Right lobe of liver (tissue), 6 donors: ENCODE results near the gene ZFAND3. TPM values are rescaled to one million over a fixed set of nuclear protein-coding genes. Genes with fewer than 3 reads are reported as not detected.

ENCODE experiments used
- ATAC-seq, 4 donors: fragments of 200-7000 bp; cut with Tn5 transposase; one replicate each; pipeline ENCODE4 v1.9.1; 2020; ENCODE audit warnings: mild to moderate bottlenecking in 4 of 4, moderate library complexity in 4 of 4
- DNase-seq, 3 donors: peaks; one replicate each; pipeline ENCODE4 v3.0.0-alpha.2; 2020
- H3K27ac ChIP-seq, 3 donors: fragments of 200-600 bp; one replicate each; pipeline ENCODE4 v1.8.0; 2022
- H3K27me3 ChIP-seq, 2 donors: fragments of 200-600 bp; one replicate each; pipeline ENCODE4 v1.8.0; 2022
- H3K36me3 ChIP-seq, 4 donors: fragments of 200-600 bp; sonication (generic) in 1 of 4; one replicate each; pipeline versions ENCODE4 v1.5.1 to v1.8.0; 2017 to 2022; ENCODE audit warnings: control low read depth in 1 of 4
- H3K4me1 ChIP-seq, 4 donors: fragments of 200-600 bp; sonication (generic) in 1 of 4; one replicate each; pipeline versions ENCODE4 v1.5.1 to v1.8.0; 2017 to 2022; ENCODE audit warnings: control low read depth in 1 of 4
- H3K4me3 ChIP-seq, 3 donors: fragments of 200-600 bp; one replicate each; pipeline ENCODE4 v1.8.0; 2022
- H3K9me3 ChIP-seq, 4 donors: fragments of 200-600 bp; sonication (generic) in 1 of 4; one replicate each; pipeline versions ENCODE4 v1.5.1 to v1.8.0; 2017 to 2022; ENCODE audit warnings: control low read depth in 1 of 4
- CTCF ChIP-seq, 4 donors: fragments of 200-600 bp in 3 of 4; fragments of 450-650 bp in 1 of 4; IDR thresholded peaks; one replicate each; pipeline versions ENCODE4 v1.5.1 to v1.8.0; 2016 to 2022; ENCODE audit warnings: antibody characterized with exemption in 4 of 4, mild to moderate bottlenecking in 2 of 4
- POLR2A ChIP-seq: fragments of 450-650 bp; IDR thresholded peaks from one replicate; pipeline ENCODE4 v1.6.1; 2017; ENCODE audit warnings: antibody characterized with exemption, mild to moderate bottlenecking
- WGBS: methylation state at CpG from one replicate; pipeline ENCODE4 v1.1.6; 2018; ENCODE audit warnings: low coverage, low lambda C conversion rate; ENCODE audit not compliant: insufficient coverage; ENCODE audit errors: missing lambda C conversion rate; 5-methylcytosine and 5-hydroxymethylcytosine counted together
- intact Hi-C, 2 donors: fragments of 100-400 bp; cut with DNase I; formaldehyde crosslinking; loops; one replicate each; pipeline versions ENCODE4 v1.11.2 to v1.14.1; 2022
- total RNA-seq, 6 experiments: library from RNA; depleted of rRNA in 2 of 6; stranded (reverse); fragments of >200 nt in 2 of 6; fragmentation: NEBNext Ultra II Directional in 3 of 6; extraction: Animal tissue kit (Norgen Biotek cat#: 25700) in 3 of 6; gene quantifications; one replicate each; pipeline versions ENCODE4 v1.1.0 to v1.2.4, GENCODE V29; 2016 to 2023
- donor health status: DM: no; HTN: yes; CAD: no.
- donor health status: DM: no; HTN: no; CAD: no.
- donor health status: DM: no; HTN: no; CAD: no.
- donor health status: DM: no; HTN: yes; CAD: no.
- donor health status: DM: no; HTN: yes; CAD: no.

The ZFAND3 gene
- total RNA-seq, 6 experiments from 2014 or later, result 43.1 to 66.5 (median 53.2) TPM

GRCh38 chr6:37982317-37982716 is 162.8 kb downstream of the ZFAND3 start:
- no peaks in the 10 kb centered on the region for H3K36me3 ChIP-seq
- DNase-seq, result no peak
- 69% methylated on average over 3 of the region's 3 CpGs for WGBS
- H3K27ac ChIP-seq, result no peak overlapping the region
- H3K4me1 ChIP-seq, result peaks cover 0 to 38% (median 16%) of the 10 kb centered on the region in 4 donors
- H3K27me3 ChIP-seq, result no peaks in the 10 kb centered on the region
- H3K4me3 ChIP-seq, result no peak overlapping the region
- no peak for ATAC-seq
- intact Hi-C loops, result no loop called here
- no peaks in the 10 kb centered on the region for H3K9me3 ChIP-seq
- TF ChIP-seq POLR2A (no peak), CTCF (IDR thresholded peaks at IDR 0.05) (no peak)

GRCh38 chr6:37983720-37984501 is 164.4 kb downstream of the ZFAND3 start:
- DNase-seq (no peak), ATAC-seq (no peak)
- intact Hi-C loops, result no loop called here
- H3K9me3 ChIP-seq, result no peaks in the 10 kb centered on the region
- no peaks in the 10 kb centered on the region for H3K27me3 ChIP-seq
- peaks cover 0 to 51% (median 23%) of the 10 kb centered on the region in 4 donors for H3K4me1 ChIP-seq
- no peaks in the 10 kb centered on the region for H3K36me3 ChIP-seq
- H3K27ac ChIP-seq, result no peak overlapping the region
- no peak overlapping the region for H3K4me3 ChIP-seq
- TF ChIP-seq CTCF (IDR thresholded peaks at IDR 0.05), result no peak
- no peak for TF ChIP-seq POLR2A
- 77% methylated on average over 3 of the region's 3 CpGs for WGBS

GRCh38 chr6:37984578-37984977 is 165.1 kb downstream of the ZFAND3 start:
- no peaks in the 10 kb centered on the region for H3K9me3 ChIP-seq
- intact Hi-C loops, result no loop called here
- no peak for DNase-seq
- no peak overlapping the region for H3K27ac ChIP-seq
- no peak for ATAC-seq
- H3K4me1 ChIP-seq, result peaks cover 0 to 51% (median 22%) of the 10 kb centered on the region in 4 donors
- 100% methylated on average over 2 of the region's 2 CpGs for WGBS
- no peak overlapping the region for H3K4me3 ChIP-seq
- H3K27me3 ChIP-seq, result no peaks in the 10 kb centered on the region
- H3K36me3 ChIP-seq, result no peaks in the 10 kb centered on the region
- TF ChIP-seq CTCF (IDR thresholded peaks at IDR 0.05) (no peak), POLR2A (no peak)

GRCh38 chr6:37985355-37985754 is 165.8 kb downstream of the ZFAND3 start:
- H3K9me3 ChIP-seq, result no peaks in the 10 kb centered on the region
- no peak for TF ChIP-seq CTCF (IDR thresholded peaks at IDR 0.05)
- no peak for TF ChIP-seq POLR2A
- H3K36me3 ChIP-seq, result no peaks in the 10 kb centered on the region
- 80% methylated on average over 1 of the region's 7 CpGs for WGBS
- intact Hi-C loops, result no loop called here
- no peak for DNase-seq
- H3K27ac ChIP-seq, result no peak overlapping the region
- peaks cover 0 to 49% (median 20%) of the 10 kb centered on the region in 4 donors for H3K4me1 ChIP-seq
- no peak overlapping the region for H3K4me3 ChIP-seq
- H3K27me3 ChIP-seq, result no peaks in the 10 kb centered on the region
- no peak for ATAC-seq
